Transverse colon (tissue), 4 donors: ENCODE measurements around the gene ANXA2R. TPM values are rescaled to one million over a fixed set of nuclear protein-coding genes. Genes with fewer than 3 reads are reported as not detected.

Source experiments
- DNase-seq: peaks from one replicate; pipeline ENCODE4 v3.0.0-alpha.2; 2019
- H3K27ac ChIP-seq, 4 donors: fragments of 200-600 bp; sonication (generic); 2 replicates each; pipeline ENCODE4 v1.5.1; 2016 to 2018; ENCODE audit warnings: inconsistent platforms in 4 of 4
- H3K27me3 ChIP-seq: fragments of 200-600 bp; sonication (generic); 2 replicates; pipeline ENCODE4 v1.5.1; 2017; ENCODE audit warnings: inconsistent platforms
- H3K36me3 ChIP-seq, 4 donors: fragments of 200-600 bp; sonication (generic); 2 replicates each; pipeline ENCODE4 v1.5.1; 2017 to 2019; ENCODE audit warnings: inconsistent platforms in 4 of 4
- H3K4me1 ChIP-seq, 4 donors: fragments of 200-600 bp; sonication (generic); 2 replicates each; pipeline ENCODE4 v1.5.1; 2017 to 2020; ENCODE audit warnings: inconsistent platforms in 4 of 4
- H3K4me3 ChIP-seq, 4 donors: fragments of 200-600 bp; sonication (generic); 1 replicate in 1 of 4; 2 replicates in 3 of 4; pipeline versions ENCODE4 v1.5.1 to v1.6.1; 2017 to 2019; ENCODE audit warnings: inconsistent platforms in 4 of 4
- H3K9me3 ChIP-seq, 2 donors: fragments of 200-600 bp; sonication (generic); 2 replicates each; pipeline ENCODE4 v1.5.1; 2017 to 2019; ENCODE audit warnings: inconsistent platforms in 2 of 2
- EP300 ChIP-seq: sonication (generic); formaldehyde crosslinking; IDR thresholded peaks from one replicate; pipeline ENCODE4 v1.6.1; 2017; ENCODE audit warnings: antibody characterized with exemption, low read depth
- POLR2A ChIP-seq: fragments of 450-650 bp; IDR thresholded peaks from one replicate; pipeline ENCODE4 v1.6.1; 2016; ENCODE audit warnings: antibody characterized with exemption, mild to moderate bottlenecking, moderate library complexity
- POLR2AphosphoS5 ChIP-seq, 3 donors: sonication (generic); formaldehyde crosslinking; IDR thresholded peaks; one replicate each; pipeline ENCODE4 v1.6.1; 2016; ENCODE audit warnings: antibody characterized with exemption in 3 of 3
- WGBS, 2 donors: methylation state at CpG; one replicate each; pipeline ENCODE4 v1.1.5; 2018; ENCODE audit warnings: low coverage in 1 of 2; 5-methylcytosine and 5-hydroxymethylcytosine counted together
- in situ Hi-C, 4 donors: fragments of 200-750 bp; cut with MboI; loops; one replicate each; pipeline versions ENCODE4 v1.15.0 to v1.15.1; 2017; ENCODE audit warnings: low sequenced_read_pairs in 3 of 4, low pct_ligation_motif_present in 1 of 4, low pct_unique_long_range_greater_than_20kb in 1 of 4
- intact Hi-C: fragments of 100-400 bp; cut with DNase I; formaldehyde crosslinking; loops from one replicate; pipeline ENCODE4 v1.15.1; 2023; ENCODE audit warnings: low total_unique reads
- total RNA-seq, 4 donors: library from RNA; depleted of rRNA; stranded (reverse); fragments of >200 nt; gene quantifications; one replicate each; pipeline ENCODE4 v1.1.0, GENCODE V29; 2016
- TF ChIP-seq, protein P1 (sequence below), 5 experiments: fragments of 200-600 bp in 3 of 5; fragments of 450-650 bp in 2 of 5; sonication (generic) in 3 of 5; IDR thresholded peaks; 1 replicate in 2 of 5; 2 replicates in 3 of 5; pipeline ENCODE4 v1.5.1; 2016 to 2017; ENCODE audit warnings: antibody characterized with exemption in 5 of 5, inconsistent platforms in 3 of 5, mild to moderate bottlenecking in 2 of 5, moderate library complexity in 1 of 5

The ANXA2R gene
- total RNA-seq, 4 donors from 2014 or later = 0.75 to 4.4 (median 2.0) TPM

DNA sequence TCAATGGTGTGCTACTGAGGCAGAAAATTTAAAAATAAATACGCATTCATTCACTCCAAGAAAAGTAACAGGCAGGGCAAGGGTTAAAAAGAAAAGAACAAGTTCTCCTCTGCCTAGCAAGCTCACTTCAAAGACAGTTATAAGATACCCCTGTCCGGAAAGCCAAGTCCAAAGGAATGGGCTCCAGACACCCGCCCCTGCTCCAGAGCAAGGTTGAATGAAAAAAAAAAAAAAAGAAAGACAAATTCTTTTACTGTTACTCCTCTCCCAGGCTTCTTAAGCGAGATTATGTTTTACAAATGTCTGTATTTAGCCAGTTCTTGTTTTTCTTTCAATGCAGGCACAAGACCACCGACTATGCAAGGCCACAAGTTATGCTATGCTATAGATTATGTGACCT lies 9.1 kb upstream of the ANXA2R start:
- Histone ChIP-seq H3K27ac (no peak overlapping the region), H3K36me3 (no peaks in the 10 kb centered on the region), H3K4me3 (no peak overlapping the region), H3K9me3 (no peaks in the 10 kb centered on the region), H3K4me1 (no peaks in the 10 kb centered on the region), H3K27me3 (no peaks in the 10 kb centered on the region)
- 79 to 85% methylated on average over 5 of the region's 5 CpGs for WGBS, 2 donors
- intact Hi-C loops (loop anchor here (2.0 kb wide), 1 partner anchor 14 kb away; no protein-coding TSS in a partner anchor), in situ Hi-C loops (loop anchor here in 2 of 4 donors (10.0 kb wide), 2 partner anchors 54 to 144 kb away; no protein-coding TSS in a partner anchor)
- TF ChIP-seq POLR2A (no peak), POLR2AphosphoS5 (IDR thresholded peaks at IDR 0.05) (no peak), EP300 (no peak)
- TF ChIP-seq, protein P1, sequence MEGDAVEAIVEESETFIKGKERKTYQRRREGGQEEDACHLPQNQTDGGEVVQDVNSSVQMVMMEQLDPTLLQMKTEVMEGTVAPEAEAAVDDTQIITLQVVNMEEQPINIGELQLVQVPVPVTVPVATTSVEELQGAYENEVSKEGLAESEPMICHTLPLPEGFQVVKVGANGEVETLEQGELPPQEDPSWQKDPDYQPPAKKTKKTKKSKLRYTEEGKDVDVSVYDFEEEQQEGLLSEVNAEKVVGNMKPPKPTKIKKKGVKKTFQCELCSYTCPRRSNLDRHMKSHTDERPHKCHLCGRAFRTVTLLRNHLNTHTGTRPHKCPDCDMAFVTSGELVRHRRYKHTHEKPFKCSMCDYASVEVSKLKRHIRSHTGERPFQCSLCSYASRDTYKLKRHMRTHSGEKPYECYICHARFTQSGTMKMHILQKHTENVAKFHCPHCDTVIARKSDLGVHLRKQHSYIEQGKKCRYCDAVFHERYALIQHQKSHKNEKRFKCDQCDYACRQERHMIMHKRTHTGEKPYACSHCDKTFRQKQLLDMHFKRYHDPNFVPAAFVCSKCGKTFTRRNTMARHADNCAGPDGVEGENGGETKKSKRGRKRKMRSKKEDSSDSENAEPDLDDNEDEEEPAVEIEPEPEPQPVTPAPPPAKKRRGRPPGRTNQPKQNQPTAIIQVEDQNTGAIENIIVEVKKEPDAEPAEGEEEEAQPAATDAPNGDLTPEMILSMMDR (IDR thresholded peaks at IDR 0.05) = no peak
- no peak for DNase-seq

DNA sequence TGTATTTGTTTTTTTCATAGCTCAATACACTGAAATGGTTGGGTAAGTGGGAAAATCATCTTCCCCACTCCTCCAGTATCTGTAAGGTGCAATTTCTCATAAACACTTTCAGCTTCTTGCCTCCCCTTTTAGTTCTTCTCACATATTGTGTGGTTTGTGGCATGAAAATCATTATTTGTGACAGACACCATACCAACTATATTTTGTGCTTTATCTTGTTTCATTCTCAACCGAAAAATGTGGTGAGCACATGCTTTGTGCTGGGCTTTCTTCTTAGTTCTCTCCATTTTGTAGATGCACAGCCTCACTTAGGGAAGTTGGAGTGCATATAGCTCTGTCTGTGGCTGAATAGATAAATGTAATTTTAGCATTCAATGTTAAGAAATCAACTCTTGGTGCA lies 6.4 kb upstream of the ANXA2R start:
- H3K36me3 ChIP-seq = no peaks in the 10 kb centered on the region
- H3K27me3 ChIP-seq = peaks cover 17% of the 10 kb centered on the region
- H3K9me3 ChIP-seq = no peaks in the 10 kb centered on the region
- H3K4me1 ChIP-seq = peaks cover 0 to 14% (median 14%) of the 10 kb centered on the region in 4 donors
- in situ Hi-C loops (loop anchor here in 2 of 4 donors (10.0 kb wide), 2 partner anchors 52 to 142 kb away; no protein-coding TSS in a partner anchor), intact Hi-C loops (no loop called here)
- H3K4me3 ChIP-seq = no peak overlapping the region
- no peak for DNase-seq
- no peak for TF ChIP-seq POLR2A
- TF ChIP-seq, protein P1 (IDR thresholded peaks at IDR 0.05) = no peak
- TF ChIP-seq EP300 = no peak
- no peak for TF ChIP-seq POLR2AphosphoS5 (IDR thresholded peaks at IDR 0.05)
- WGBS, 2 donors = 88 to 90% methylated on average over 1 of the region's 1 CpG
- H3K27ac ChIP-seq = no peak overlapping the region

DNA sequence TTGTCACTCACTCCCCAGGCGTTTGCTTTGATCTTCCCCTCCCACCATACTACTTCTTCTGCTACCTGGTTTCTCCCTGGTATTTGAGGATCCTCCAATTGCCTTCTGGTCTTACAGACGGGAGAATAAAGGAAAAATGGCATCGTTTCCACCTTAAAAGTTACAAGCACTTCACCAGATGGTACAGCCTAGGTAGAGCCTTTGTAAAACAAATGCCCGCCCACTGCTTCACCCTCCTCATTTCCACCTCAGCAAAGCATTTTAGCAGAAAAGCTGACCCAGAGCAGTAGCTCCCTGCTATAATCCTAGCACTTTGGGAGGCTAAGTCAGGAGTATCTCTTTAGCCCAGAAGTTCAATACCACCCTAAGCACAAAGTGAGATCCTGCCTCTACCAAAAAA lies 5.1 kb upstream of the ANXA2R start:
- intact Hi-C loops = no loop called here
- H3K27me3 ChIP-seq = peaks cover 28% of the 10 kb centered on the region
- no peak for DNase-seq
- H3K4me3 ChIP-seq = no peak overlapping the region
- WGBS, 2 donors = 68 to 81% methylated on average over 3 to 4 of the region's 4 CpGs
- in situ Hi-C loops = loop anchor here in 2 of 4 donors (10.0 kb wide), 2 partner anchors 50 to 140 kb away; no protein-coding TSS in a partner anchor
- H3K36me3 ChIP-seq = no peaks in the 10 kb centered on the region
- peaks cover 0 to 21% (median 20%) of the 10 kb centered on the region in 4 donors for H3K4me1 ChIP-seq
- no peak overlapping the region for H3K27ac ChIP-seq
- TF ChIP-seq, protein P1 (IDR thresholded peaks at IDR 0.05) = no peak
- TF ChIP-seq POLR2AphosphoS5 (IDR thresholded peaks at IDR 0.05) (no peak), EP300 (no peak), POLR2A (no peak)
- H3K9me3 ChIP-seq = no peaks in the 10 kb centered on the region

DNA sequence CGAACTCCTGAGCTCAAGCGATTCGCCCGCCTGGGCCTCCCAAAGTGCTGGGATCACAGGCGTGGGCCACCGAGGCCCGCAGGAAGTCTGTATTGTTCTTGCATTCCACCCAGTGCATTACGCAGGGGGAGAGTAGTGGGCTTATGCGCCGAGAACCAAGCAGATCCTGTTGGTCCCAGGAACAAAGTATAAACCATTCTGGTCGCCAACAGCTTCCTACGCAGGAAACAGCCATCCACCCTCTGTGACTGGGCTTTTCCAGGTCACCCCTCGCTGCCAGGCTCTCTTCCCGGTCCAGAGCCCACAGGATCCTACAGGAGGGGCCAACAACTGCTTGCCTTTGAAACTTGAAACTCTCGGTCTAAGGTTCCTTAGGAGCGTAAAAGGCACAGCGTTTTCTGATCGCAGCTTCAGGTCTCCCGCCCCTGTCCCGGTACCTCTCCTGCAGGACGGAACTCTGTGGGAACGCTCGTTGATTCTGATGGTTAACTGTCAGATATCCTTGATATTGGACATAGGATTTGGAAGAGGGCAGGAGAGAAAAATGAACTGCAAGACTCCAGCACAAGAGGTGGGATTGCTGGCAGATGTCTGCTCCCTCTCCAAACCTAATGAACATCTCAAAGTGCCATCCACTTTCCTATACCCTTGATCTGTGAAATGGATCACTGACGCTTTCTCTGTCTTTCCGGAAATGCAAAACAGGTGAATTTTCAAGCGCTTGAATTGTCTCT lies 4.2 kb upstream of the ANXA2R start:
- in situ Hi-C loops (loop anchor here in 2 of 4 donors (10.0 kb wide), 2 partner anchors 50 to 140 kb away; no protein-coding TSS in a partner anchor), intact Hi-C loops (loop anchor here (1.0 kb wide), 1 partner anchor 16 kb away; no protein-coding TSS in a partner anchor)
- Histone ChIP-seq H3K4me3 (no peak overlapping the region), H3K27ac (peak overlapping the region in 1 of 4 donors; percentile 23), H3K4me1 (peaks cover 0 to 30% (median 21%) of the 10 kb centered on the region in 4 donors), H3K27me3 (peaks cover 37% of the 10 kb centered on the region), H3K36me3 (no peaks in the 10 kb centered on the region), H3K9me3 (no peaks in the 10 kb centered on the region)
- no peak for DNase-seq
- 54 to 65% methylated on average over 11 to 26 of the region's 26 CpGs for WGBS, 2 donors
- TF ChIP-seq EP300 = no peak
- TF ChIP-seq POLR2A = no peak
- no peak for TF ChIP-seq POLR2AphosphoS5 (IDR thresholded peaks at IDR 0.05)
- TF ChIP-seq, protein P1 (IDR thresholded peaks at IDR 0.05) = no peak
